Activated B cell treated with CpG ODN at 0.5 μM for 24 hours (primary cell): ENCODE measurements around the gene NEK10. TPM values are rescaled to one million over a fixed set of nuclear protein-coding genes. Genes with fewer than 3 reads are reported as not detected.

Experiments used
- ATAC-seq: fragments of 200-7000 bp; cut with Tn5 transposase; one replicate; pipeline ENCODE4 v1.10.0; 2021; ENCODE audit warnings: low read depth, mild to moderate bottlenecking, moderate library complexity
- CTCF ChIA-PET: fragments of 350-600 bp; sonication (Branson Sonifier 250); formaldehyde crosslinking; loops from one replicate; lab custom pipeline; 2021; ENCODE audit warnings: antibody characterized with exemption; lab: Charles Lee
- POLR2A ChIA-PET: fragments of 350-600 bp; sonication (Branson Sonifier 250); formaldehyde crosslinking; loops from one replicate; lab custom pipeline; 2021; ENCODE audit warnings: antibody characterized with exemption; lab: Charles Lee
- DNase-seq: peaks from one replicate; pipeline ENCODE4 v3.0.0; 2022
- H3K27ac Mint-ChIP-seq: one replicate; pipeline ENCODE4 v1.8.0; 2020; ENCODE audit warnings: mixed read lengths
- H3K27me3 Mint-ChIP-seq: one replicate; pipeline ENCODE4 v1.8.0; 2021; ENCODE audit warnings: mixed read lengths
- H3K36me3 Mint-ChIP-seq: one replicate; pipeline ENCODE4 v1.8.0; 2021; ENCODE audit warnings: low read depth, mixed read lengths
- H3K4me1 Mint-ChIP-seq: one replicate; pipeline ENCODE4 v1.8.0; 2021; ENCODE audit warnings: mixed read lengths
- H3K4me3 Mint-ChIP-seq: one replicate; pipeline ENCODE4 v1.8.0; 2020; ENCODE audit warnings: mild to moderate bottlenecking, mixed read lengths
- H3K9me3 Mint-ChIP-seq: one replicate; pipeline ENCODE4 v1.8.0; 2020; ENCODE audit warnings: mixed read lengths
- intact Hi-C: fragments of 100-400 bp; cut with micrococcal nuclease; formaldehyde crosslinking; loops from one replicate; pipeline ENCODE4 v1.15.1; 2024
- total RNA-seq: library from RNA; stranded (reverse); gene quantifications from 2 replicates; pipeline ENCODE4 v1.2.3, GENCODE V29; 2022
- TF ChIP-seq, protein P1 (sequence below): fragments of 200-600 bp; IDR thresholded peaks from one replicate; pipeline ENCODE4 v1.8.0; 2022; ENCODE audit warnings: antibody characterized with exemption, mild to moderate bottlenecking

The NEK10 gene
- total RNA-seq, 1 donor from 2014 or later, result 0.84 TPM

- Mint-ChIP-seq H3K36me3 (peaks cover 60% of the 10 kb centered on the region), H3K4me1 (peaks cover 3% of the 10 kb centered on the region), H3K27ac (no peak overlapping the region), H3K4me3 (no peak overlapping the region), H3K9me3 (no peaks in the 10 kb centered on the region), H3K27me3 (no peaks in the 10 kb centered on the region)
- CTCF ChIA-PET, result no interaction called here
- TF ChIP-seq, protein P1, sequence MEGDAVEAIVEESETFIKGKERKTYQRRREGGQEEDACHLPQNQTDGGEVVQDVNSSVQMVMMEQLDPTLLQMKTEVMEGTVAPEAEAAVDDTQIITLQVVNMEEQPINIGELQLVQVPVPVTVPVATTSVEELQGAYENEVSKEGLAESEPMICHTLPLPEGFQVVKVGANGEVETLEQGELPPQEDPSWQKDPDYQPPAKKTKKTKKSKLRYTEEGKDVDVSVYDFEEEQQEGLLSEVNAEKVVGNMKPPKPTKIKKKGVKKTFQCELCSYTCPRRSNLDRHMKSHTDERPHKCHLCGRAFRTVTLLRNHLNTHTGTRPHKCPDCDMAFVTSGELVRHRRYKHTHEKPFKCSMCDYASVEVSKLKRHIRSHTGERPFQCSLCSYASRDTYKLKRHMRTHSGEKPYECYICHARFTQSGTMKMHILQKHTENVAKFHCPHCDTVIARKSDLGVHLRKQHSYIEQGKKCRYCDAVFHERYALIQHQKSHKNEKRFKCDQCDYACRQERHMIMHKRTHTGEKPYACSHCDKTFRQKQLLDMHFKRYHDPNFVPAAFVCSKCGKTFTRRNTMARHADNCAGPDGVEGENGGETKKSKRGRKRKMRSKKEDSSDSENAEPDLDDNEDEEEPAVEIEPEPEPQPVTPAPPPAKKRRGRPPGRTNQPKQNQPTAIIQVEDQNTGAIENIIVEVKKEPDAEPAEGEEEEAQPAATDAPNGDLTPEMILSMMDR, result no peak
- intact Hi-C loops, result no loop called here
- DNase-seq (no peak), ATAC-seq (no peak)
- POLR2A ChIA-PET, result no interaction called here
Measured at GRCh38 chr3:27387625-27388024, 18.4 kb upstream of the NEK10 start.

- Mint-ChIP-seq H3K27ac (no peak overlapping the region), H3K36me3 (peaks cover 55% of the 10 kb centered on the region), H3K4me3 (no peak overlapping the region), H3K9me3 (no peaks in the 10 kb centered on the region), H3K4me1 (no peaks in the 10 kb centered on the region), H3K27me3 (no peaks in the 10 kb centered on the region)
- ChIA-PET CTCF (no interaction called here), POLR2A (no interaction called here)
- TF ChIP-seq, protein P1, result no peak
- intact Hi-C loops, result no loop called here
- DNase-seq (no peak), ATAC-seq (no peak)
Measured at GRCh38 chr3:27385504-27385903, 16.3 kb upstream of the NEK10 start.

- TF ChIP-seq, protein P1, result no peak
- CTCF ChIA-PET, result no interaction called here
- Mint-ChIP-seq H3K9me3 (no peaks in the 10 kb centered on the region), H3K27ac (no peak overlapping the region), H3K36me3 (peaks cover 52% of the 10 kb centered on the region), H3K27me3 (no peaks in the 10 kb centered on the region), H3K4me1 (no peaks in the 10 kb centered on the region), H3K4me3 (no peak overlapping the region)
- no peak for DNase-seq
- intact Hi-C loops, result no loop called here
- ATAC-seq, result no peak
- POLR2A ChIA-PET, result no interaction called here
Measured at GRCh38 chr3:27384191-27384590, 15.0 kb upstream of the NEK10 start.

GRCh38 chr3:27380433-27381357 is 11.5 kb upstream of the NEK10 start:
- no peak for ATAC-seq
- no peaks in the 10 kb centered on the region for H3K9me3 Mint-ChIP-seq
- H3K27ac Mint-ChIP-seq, result no peak overlapping the region
- DNase-seq, result no peak
- H3K4me1 Mint-ChIP-seq, result no peaks in the 10 kb centered on the region
- TF ChIP-seq, protein P1, result no peak
- CTCF ChIA-PET, result no interaction called here
- no peak overlapping the region for H3K4me3 Mint-ChIP-seq
- intact Hi-C loops, result no loop called here
- no peaks in the 10 kb centered on the region for H3K27me3 Mint-ChIP-seq
- POLR2A ChIA-PET, result no interaction called here
- H3K36me3 Mint-ChIP-seq, result peaks cover 47% of the 10 kb centered on the region

GRCh38 chr3:27378331-27378730 is 9.1 kb upstream of the NEK10 start:
- Mint-ChIP-seq H3K27me3 (no peaks in the 10 kb centered on the region), H3K36me3 (peaks cover 41% of the 10 kb centered on the region), H3K27ac (no peak overlapping the region), H3K4me3 (no peak overlapping the region), H3K9me3 (no peaks in the 10 kb centered on the region), H3K4me1 (no peaks in the 10 kb centered on the region)
- ATAC-seq, result no peak
- ChIA-PET CTCF (interaction anchor here (0.6 kb wide), 1 partner anchor 965 kb away, joined by 3 read pairs; no protein-coding TSS in a partner anchor), POLR2A (no interaction called here)
- TF ChIP-seq, protein P1, result no peak
- intact Hi-C loops, result loop anchor here (2.0 kb wide), 1 partner anchor 14 kb away; no protein-coding TSS in a partner anchor
- no peak for DNase-seq
